H7 (cell line): Measurements from ENCODE around the gene BMP6. TPM values are rescaled to one million over a fixed set of nuclear protein-coding genes. Genes with fewer than 3 reads are reported as not detected.

ENCODE experiments used
- DNase-seq: peaks from one replicate; pipeline ENCODE4 v3.0.0; 2012
- H3K27me3 ChIP-seq: 2 replicates; pipeline ENCODE4 v1.6.0; 2011; ENCODE audit warnings: mild to moderate bottlenecking, low read length; ENCODE audit not compliant: control insufficient read depth, insufficient read depth
- H3K36me3 ChIP-seq: replicated peaks from 2 replicates; pipeline ENCODE4 v1.5.1; 2011; ENCODE audit warnings: low read length; ENCODE audit not compliant: control insufficient read depth, insufficient read depth
- H3K4me3 ChIP-seq: 2 replicates; pipeline ENCODE4 v1.5.1; 2011; ENCODE audit warnings: low read depth, mild to moderate bottlenecking, control low read depth, low read length, moderate library complexity; ENCODE audit not compliant: insufficient read depth
- total RNA-seq: library from RNA; depleted of rRNA; stranded (reverse); fragments of >200 nt; shearing (Covaris generic); gene quantifications from 2 replicates; pipeline ENCODE4 v1.2.3, GENCODE V29; 2014

Gene BMP6
- total RNA-seq, 1 experiment from 2014 or later: 0.73 TPM

DNA sequence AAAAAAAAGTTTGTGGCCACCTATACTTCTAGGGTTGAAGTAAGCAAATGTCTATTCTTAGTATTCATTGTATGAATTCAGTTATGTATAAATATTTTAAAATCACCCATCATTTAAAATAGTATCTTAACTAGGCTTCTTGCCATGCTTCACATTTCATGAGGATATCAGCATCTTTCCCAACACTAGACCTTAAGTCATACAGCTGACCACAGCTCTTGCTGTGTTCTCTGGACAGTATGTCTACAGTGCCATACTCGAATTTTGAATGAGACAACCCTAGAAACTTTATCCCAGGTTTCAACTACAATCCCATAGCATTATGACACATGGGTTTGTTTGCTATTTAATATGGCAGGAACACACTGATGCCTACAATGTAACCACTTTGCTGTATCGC is 179.5 kb downstream of the BMP6 start:
- peaks cover 29% of the 10 kb centered on the region for H3K36me3 ChIP-seq
- DNase-seq: no peak
- no peak overlapping the region for H3K4me3 ChIP-seq
- no peaks in the 10 kb centered on the region for H3K27me3 ChIP-seq

- peaks cover 22% of the 10 kb centered on the region for H3K36me3 ChIP-seq
- DNase-seq: no peak
- H3K4me3 ChIP-seq: no peak overlapping the region
- H3K27me3 ChIP-seq: peaks cover 7% of the 10 kb centered on the region
Measured at GRCh38 chr6:7906741-7907140, 180.8 kb downstream of the BMP6 start.

DNA sequence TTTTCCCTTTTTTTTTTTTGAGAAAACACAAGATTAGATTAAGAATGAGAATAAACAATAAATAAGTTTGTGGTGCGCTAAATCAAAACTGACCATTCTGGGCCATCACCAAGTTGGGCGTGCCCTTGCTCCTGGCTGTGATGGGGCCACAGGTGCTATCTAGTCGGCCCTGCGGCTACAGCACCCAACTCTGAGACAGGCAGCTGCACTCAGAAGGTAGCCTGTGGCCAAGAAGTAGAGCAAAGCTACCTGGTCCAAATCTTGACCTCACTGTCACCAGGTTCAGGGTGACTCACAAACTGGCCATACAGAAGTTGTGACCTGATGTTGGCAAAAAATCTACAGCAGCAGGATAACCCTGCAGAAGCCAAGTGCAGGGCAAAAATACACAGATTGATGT is 181.3 kb downstream of the BMP6 start:
- Histone ChIP-seq H3K27me3 (peaks cover 8% of the 10 kb centered on the region), H3K36me3 (peaks cover 18% of the 10 kb centered on the region), H3K4me3 (no peak overlapping the region)
- no peak for DNase-seq

GRCh38 chr6:7909323-7910276 is 183.7 kb downstream of the BMP6 start:
- peak; percentile 94 for DNase-seq
- peaks cover 2% of the 10 kb centered on the region for H3K36me3 ChIP-seq
- H3K4me3 ChIP-seq: peak overlapping the region; percentile 86
- H3K27me3 ChIP-seq: peaks cover 14% of the 10 kb centered on the region

DNA sequence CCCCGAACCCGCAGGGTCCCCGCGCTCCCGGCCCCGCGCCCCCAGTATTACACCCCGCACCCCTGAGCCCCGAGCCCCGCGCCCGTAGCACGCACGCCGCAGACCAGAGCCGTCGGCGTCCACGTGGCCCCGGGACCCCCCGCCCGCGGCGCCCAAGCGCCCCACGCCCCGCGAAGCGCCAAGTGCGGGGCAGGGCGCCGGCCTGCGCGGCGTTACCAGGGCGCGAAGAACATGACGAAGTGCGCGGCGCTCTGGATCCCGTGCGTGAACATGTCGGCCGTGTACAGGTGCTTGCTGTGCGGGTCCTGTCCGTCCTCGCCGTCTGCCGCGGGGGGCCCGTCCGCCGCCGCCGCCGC is 184.4 kb downstream of the BMP6 start:
- no peak for DNase-seq
- no peaks in the 10 kb centered on the region for H3K36me3 ChIP-seq
- H3K4me3 ChIP-seq: peak overlapping the region; percentile 86
- H3K27me3 ChIP-seq: peaks cover 14% of the 10 kb centered on the region

- H3K27me3 ChIP-seq: peaks cover 14% of the 10 kb centered on the region
Measured at GRCh38 chr6:7910654-7911344, 184.9 kb downstream of the BMP6 start, which contains the start of gene TXNDC5. Gene TXNDC5 (minus strand): TSS chr6:7910788. CDS start chr6:7910776, 12 bp downstream.

DNA sequence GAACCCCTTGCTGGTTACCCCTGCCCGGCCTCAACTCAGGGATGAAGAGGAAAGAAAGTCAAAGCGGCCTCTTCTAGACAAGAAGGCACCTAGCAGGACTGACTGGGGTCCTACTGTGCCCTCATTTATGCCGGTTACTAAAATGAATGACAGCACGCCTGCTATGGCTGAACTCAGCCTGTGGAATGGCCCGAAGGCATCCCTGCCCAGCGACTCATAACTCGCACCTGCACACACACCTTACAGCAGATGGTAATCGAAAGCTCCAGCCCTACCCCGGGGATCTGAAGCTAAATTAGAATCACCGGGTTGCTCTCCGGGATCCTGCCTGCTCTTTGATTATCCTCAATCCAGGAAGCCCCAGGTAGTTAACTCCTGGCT is 185.4 kb downstream of the BMP6 start:
- H3K36me3 ChIP-seq: no peaks in the 10 kb centered on the region
- peak overlapping the region; percentile 75 for H3K4me3 ChIP-seq
- peak; percentile 23 for DNase-seq
- peaks cover 14% of the 10 kb centered on the region for H3K27me3 ChIP-seq

More at GRCh38 chr6:7910654-7911344, 184.9 kb downstream of the BMP6 start, which contains the start of gene TXNDC5:
- peak; percentile 96 for DNase-seq
- Histone ChIP-seq H3K36me3 (no peaks in the 10 kb centered on the region), H3K4me3 (peak within 1 kb of the TSS; percentile 86)

DNA sequence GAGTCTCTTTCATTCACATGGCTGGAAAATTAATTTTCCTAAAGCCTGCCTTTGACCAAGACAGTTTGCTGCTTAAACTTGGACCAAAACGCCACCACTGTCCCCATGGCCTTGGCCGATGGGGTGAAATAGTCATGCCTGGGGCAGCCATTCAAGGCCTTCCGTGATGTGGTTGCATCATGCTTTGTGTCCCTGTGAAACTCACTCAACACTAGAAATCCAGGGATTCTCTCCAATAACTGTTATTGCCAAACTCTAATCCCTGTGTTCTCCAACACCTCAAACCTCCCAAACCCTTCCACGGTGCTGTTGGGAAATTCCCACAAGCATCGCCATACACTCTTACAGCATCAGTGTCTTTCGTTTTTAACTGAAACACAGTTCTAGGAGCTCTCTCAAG is 186.1 kb downstream of the BMP6 start:
- no peak for DNase-seq

GRCh38 chr6:7912736-7913517 is 187.0 kb downstream of the BMP6 start:
- Histone ChIP-seq H3K4me3 (no peak overlapping the region), H3K36me3 (no peaks in the 10 kb centered on the region), H3K27me3 (peaks cover 14% of the 10 kb centered on the region)
- no peak for DNase-seq

More for the DNA sequence above, 186.1 kb downstream of the BMP6 start:
- Histone ChIP-seq H3K4me3 (no peak overlapping the region), H3K27me3 (peaks cover 14% of the 10 kb centered on the region), H3K36me3 (no peaks in the 10 kb centered on the region)

GRCh38 chr6:7914311-7914710 is 188.4 kb downstream of the BMP6 start:
- no peak for DNase-seq
- Histone ChIP-seq H3K4me3 (no peak overlapping the region), H3K27me3 (peaks cover 14% of the 10 kb centered on the region), H3K36me3 (no peaks in the 10 kb centered on the region)

GRCh38 chr6:7914991-7915789 is 189.3 kb downstream of the BMP6 start:
- no peak for DNase-seq
- Histone ChIP-seq H3K4me3 (no peak overlapping the region), H3K27me3 (peaks cover 14% of the 10 kb centered on the region), H3K36me3 (no peaks in the 10 kb centered on the region)

- DNase-seq: no peak
- Histone ChIP-seq H3K4me3 (no peak overlapping the region), H3K36me3 (no peaks in the 10 kb centered on the region), H3K27me3 (peaks cover 6% of the 10 kb centered on the region)
Measured at GRCh38 chr6:7916959-7917358, 191.1 kb downstream of the BMP6 start.

GRCh38 chr6:7917729-7918128 is 191.8 kb downstream of the BMP6 start:
- no peak for DNase-seq
- H3K27me3 ChIP-seq: peaks cover 2% of the 10 kb centered on the region
- no peak overlapping the region for H3K4me3 ChIP-seq
- H3K36me3 ChIP-seq: no peaks in the 10 kb centered on the region

DNA sequence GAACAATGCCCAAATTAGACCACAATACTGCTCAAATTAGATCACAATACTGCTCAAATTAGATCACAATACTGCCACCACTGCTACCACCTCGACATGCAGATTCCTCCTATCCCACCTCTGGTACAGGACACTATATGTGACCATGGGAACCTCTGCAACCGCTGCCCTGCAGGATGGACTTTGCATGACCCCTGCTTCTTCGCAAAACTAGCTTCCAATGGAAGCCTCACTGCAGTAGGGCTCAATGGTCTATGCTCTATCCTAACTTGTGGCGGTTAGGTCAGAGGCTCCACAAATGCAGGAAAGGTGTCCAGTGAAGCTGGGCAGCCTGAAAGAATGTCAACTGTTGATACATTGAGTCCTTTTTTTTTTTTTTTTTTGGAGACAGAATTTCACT is 192.5 kb downstream of the BMP6 start:
- no peak for DNase-seq
- peaks cover 2% of the 10 kb centered on the region for H3K27me3 ChIP-seq
- no peak overlapping the region for H3K4me3 ChIP-seq
- H3K36me3 ChIP-seq: no peaks in the 10 kb centered on the region
